HL-60 (cell line): Measurements from ENCODE around the gene NHSL2.

Experiments used
- DNase-seq, 2 experiments: peaks; one replicate each; pipeline ENCODE4 v3.0.0-alpha.2; 2010 to 2020; ENCODE audit warnings: low read depth in 1 of 2, low spot score in 1 of 2
- H3K27ac ChIP-seq: fragments of 250-450 bp; sonication (Bioruptor Pico); replicated peaks from 2 replicates; pipeline ENCODE4 v1.5.1; 2020; ENCODE audit warnings: mild to moderate bottlenecking, moderate library complexity
- H3K27me3 ChIP-seq: fragments of 250-450 bp; sonication (Bioruptor Pico); 2 replicates; pipeline ENCODE4 v1.5.1; 2021; ENCODE audit warnings: mild to moderate bottlenecking, moderate library complexity; ENCODE audit not compliant: insufficient read depth, poor library complexity, severe bottlenecking
- H3K4me3 ChIP-seq: replicated peaks from 2 replicates; pipeline ENCODE4 v1.5.1; 2011; ENCODE audit warnings: mild to moderate bottlenecking, control low read depth, low read length; ENCODE audit not compliant: insufficient read depth
- GABPA ChIP-seq: IDR thresholded peaks from 2 replicates; pipeline ENCODE4 v1.6.1; 2012; ENCODE audit warnings: low read depth
- POLR2AphosphoS5 ChIP-seq: IDR thresholded peaks from 2 replicates; pipeline ENCODE4 v1.6.1; 2012; ENCODE audit warnings: low read depth
- SPI1 ChIP-seq: IDR thresholded peaks from 2 replicates; pipeline ENCODE4 v1.6.1; 2012; ENCODE audit warnings: low read depth, mild to moderate bottlenecking, borderline replicate concordance
- TF ChIP-seq, protein P1 (sequence below): IDR thresholded peaks from 2 replicates; pipeline ENCODE4 v1.6.1; 2012; ENCODE audit warnings: low read depth; ENCODE audit not compliant: insufficient replicate concordance
- TF ChIP-seq, protein P2 (sequence below): IDR thresholded peaks from one replicate; pipeline ENCODE4 v1.5.1; 2011; ENCODE audit warnings: low read length, control low read depth, inconsistent platforms; ENCODE audit not compliant: insufficient read depth

NHSL2 gene

DNA sequence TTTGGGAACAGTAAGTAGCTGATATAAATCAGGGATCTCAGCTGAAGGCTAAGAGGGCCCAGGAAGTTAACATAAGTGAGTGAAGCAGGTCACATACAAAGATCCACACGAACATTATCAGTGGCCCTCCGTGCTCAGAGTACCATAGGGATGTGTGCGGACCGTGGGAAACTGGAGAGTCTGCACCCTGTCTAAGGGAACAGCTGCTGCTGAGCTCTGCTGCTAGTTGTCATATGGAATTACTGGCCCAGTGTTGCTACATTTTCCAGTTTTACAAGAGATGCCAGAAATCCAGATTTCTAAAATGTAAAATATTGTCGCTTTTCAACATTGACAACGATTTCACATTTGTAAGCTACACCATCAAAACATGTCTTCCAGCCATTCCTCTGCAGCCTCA lies 130.5 kb downstream of the NHSL2 start:
- H3K4me3 ChIP-seq: no peak overlapping the region
- no peak for DNase-seq
- H3K27me3 ChIP-seq: no peaks in the 10 kb centered on the region
- TF ChIP-seq, protein P1, sequence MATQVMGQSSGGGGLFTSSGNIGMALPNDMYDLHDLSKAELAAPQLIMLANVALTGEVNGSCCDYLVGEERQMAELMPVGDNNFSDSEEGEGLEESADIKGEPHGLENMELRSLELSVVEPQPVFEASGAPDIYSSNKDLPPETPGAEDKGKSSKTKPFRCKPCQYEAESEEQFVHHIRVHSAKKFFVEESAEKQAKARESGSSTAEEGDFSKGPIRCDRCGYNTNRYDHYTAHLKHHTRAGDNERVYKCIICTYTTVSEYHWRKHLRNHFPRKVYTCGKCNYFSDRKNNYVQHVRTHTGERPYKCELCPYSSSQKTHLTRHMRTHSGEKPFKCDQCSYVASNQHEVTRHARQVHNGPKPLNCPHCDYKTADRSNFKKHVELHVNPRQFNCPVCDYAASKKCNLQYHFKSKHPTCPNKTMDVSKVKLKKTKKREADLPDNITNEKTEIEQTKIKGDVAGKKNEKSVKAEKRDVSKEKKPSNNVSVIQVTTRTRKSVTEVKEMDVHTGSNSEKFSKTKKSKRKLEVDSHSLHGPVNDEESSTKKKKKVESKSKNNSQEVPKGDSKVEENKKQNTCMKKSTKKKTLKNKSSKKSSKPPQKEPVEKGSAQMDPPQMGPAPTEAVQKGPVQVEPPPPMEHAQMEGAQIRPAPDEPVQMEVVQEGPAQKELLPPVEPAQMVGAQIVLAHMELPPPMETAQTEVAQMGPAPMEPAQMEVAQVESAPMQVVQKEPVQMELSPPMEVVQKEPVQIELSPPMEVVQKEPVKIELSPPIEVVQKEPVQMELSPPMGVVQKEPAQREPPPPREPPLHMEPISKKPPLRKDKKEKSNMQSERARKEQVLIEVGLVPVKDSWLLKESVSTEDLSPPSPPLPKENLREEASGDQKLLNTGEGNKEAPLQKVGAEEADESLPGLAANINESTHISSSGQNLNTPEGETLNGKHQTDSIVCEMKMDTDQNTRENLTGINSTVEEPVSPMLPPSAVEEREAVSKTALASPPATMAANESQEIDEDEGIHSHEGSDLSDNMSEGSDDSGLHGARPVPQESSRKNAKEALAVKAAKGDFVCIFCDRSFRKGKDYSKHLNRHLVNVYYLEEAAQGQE: no peak
- TF ChIP-seq GABPA: no peak
- TF ChIP-seq POLR2AphosphoS5: no peak
- TF ChIP-seq, protein P2, sequence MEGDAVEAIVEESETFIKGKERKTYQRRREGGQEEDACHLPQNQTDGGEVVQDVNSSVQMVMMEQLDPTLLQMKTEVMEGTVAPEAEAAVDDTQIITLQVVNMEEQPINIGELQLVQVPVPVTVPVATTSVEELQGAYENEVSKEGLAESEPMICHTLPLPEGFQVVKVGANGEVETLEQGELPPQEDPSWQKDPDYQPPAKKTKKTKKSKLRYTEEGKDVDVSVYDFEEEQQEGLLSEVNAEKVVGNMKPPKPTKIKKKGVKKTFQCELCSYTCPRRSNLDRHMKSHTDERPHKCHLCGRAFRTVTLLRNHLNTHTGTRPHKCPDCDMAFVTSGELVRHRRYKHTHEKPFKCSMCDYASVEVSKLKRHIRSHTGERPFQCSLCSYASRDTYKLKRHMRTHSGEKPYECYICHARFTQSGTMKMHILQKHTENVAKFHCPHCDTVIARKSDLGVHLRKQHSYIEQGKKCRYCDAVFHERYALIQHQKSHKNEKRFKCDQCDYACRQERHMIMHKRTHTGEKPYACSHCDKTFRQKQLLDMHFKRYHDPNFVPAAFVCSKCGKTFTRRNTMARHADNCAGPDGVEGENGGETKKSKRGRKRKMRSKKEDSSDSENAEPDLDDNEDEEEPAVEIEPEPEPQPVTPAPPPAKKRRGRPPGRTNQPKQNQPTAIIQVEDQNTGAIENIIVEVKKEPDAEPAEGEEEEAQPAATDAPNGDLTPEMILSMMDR: no peak
- TF ChIP-seq SPI1: no peak
- no peak overlapping the region for H3K27ac ChIP-seq

DNA sequence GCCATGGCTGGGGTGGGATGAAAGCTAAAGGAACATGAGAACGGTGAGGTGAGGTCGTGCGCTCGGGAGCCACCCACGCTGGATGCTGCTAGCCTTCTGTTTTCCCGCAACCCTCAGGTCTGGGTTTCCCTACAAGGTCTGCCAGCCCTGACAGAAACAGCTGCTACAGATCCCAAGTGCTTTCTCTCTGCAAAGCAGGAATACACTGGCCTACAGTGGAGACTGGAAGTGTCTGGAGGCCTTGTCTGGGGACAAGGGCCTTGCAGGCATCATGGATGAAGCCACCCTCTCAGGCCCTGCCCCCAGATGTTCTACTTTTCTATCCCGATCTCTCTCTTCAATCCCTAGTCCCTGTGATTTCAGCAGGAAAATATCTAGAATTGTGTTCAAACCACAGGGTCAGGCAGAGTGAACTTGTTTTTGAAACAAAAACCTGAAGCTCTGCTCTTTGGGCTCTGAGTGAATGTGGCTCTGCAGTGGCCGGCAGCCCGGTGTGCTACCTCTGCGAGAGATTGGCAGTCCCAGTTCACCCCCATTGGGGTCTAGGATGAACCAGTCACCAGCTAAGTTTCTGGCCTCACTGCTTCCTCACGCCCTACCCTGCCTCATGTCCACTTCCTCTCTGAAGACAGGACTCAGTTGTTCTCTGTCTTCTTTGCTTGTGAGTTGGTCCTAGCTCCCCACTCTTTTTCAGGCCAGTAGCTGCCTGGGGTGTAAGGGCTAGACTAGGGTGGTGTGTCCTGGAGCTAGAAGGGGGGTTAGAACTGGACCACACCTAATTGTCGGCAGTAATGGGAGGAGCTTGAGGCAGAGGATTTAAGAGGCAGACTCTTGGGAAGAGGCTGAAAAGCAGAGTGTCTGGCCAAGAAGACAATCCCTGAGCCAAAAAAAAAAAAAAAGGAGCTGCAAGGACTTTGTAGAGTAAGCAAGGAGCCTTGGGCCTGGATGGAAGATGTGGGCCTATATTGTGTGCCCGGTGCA lies 131.5 kb downstream of the NHSL2 start:
- DNase-seq: no peak
- H3K4me3 ChIP-seq: no peak overlapping the region
- no peaks in the 10 kb centered on the region for H3K27me3 ChIP-seq
- no peak overlapping the region for H3K27ac ChIP-seq
- TF ChIP-seq SPI1: peak; percentile 58; the same call in 1 of the 2 replicates
- TF ChIP-seq, protein P2: no peak
- TF ChIP-seq, protein P1: no peak

DNA sequence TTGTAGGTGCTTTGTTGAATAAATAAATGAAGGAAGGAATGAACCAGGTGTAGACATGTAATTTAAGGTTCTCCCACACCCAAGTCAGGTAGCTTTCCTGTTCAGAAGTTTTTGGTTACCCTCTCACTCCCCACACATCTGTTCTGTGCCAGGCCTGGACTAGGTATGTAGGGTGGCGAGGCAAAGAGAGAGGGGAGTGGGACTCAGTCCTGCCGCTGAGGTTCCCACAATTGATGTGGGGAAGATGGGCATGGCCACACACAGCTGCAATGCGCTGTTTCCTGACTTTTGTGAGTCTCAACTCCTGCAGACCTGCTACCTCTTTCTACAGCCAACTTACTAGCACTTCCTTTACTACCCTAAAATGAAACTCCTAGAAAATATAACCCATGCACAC lies 132.2 kb downstream of the NHSL2 start:
- TF ChIP-seq GABPA (no peak), SPI1 (no peak), POLR2AphosphoS5 (no peak)
- TF ChIP-seq, protein P1: no peak
- TF ChIP-seq, protein P2: no peak
- Histone ChIP-seq H3K27me3 (no peaks in the 10 kb centered on the region), H3K4me3 (no peak overlapping the region), H3K27ac (no peak overlapping the region)
- DNase-seq: no peak
